ENCODE data around the gene RBM33. TPM values are rescaled to one million over a fixed set of nuclear protein-coding genes. Genes with fewer than 3 reads are reported as not detected.
A peak's percentile ranks its signal among the peaks of the same experiment; 100 is the strongest.

RBM33 gene
- polyA plus RNA-seq, 2 of the 4 experiments (the other 2 are of a cell fraction), result 21.7 to 21.9 TPM

GRCh38 chr7:155731871-155732270, 87.4 kb downstream of the RBM33 start:
- DNase-seq (ENCODE audit: low read depth in 1 of 2, low spot score in 1 of 2) (no peak), FAIRE-seq (no peak), ATAC-seq (no peak)
- ChIA-PET POLR2A (no interaction called here), CTCF (interaction anchor here (0.8 to 12.6 kb wide), 4 partner anchors 36 to 805 kb away, joined by 3 to 200 read pairs (median 3); no protein-coding TSS in a partner anchor)
- no peaks in the 10 kb centered on the region for H3K9me3 ChIP-seq
- no peak for TF ChIP-seq ZSCAN20 (CRISPR knock-in tag; IDR thresholded peaks at IDR 0.05)
- no peak for TF ChIP-seq TFCP2L1 (CRISPR knock-in tag; IDR thresholded peaks at IDR 0.05)
- no peak for TF ChIP-seq MYC (IDR thresholded peaks at IDR 0.05; ENCODE audit: borderline replicate concordance, low read length)
- no peak for TF ChIP-seq HDAC2 (IDR thresholded peaks at IDR 0.05)
- H3K4me1 ChIP-seq, result peaks cover 25% of the 10 kb centered on the region
- no peak overlapping the region for H3K4me3 ChIP-seq
- 84% methylated on average over 1 of the region's 1 CpG for WGBS (ENCODE audit: missing lambda C conversion rate)
- H3K27ac ChIP-seq, result peak overlapping the region; percentile 28 to 56; a peak in 5 of 6 replicates
- H3K4me2 ChIP-seq, result peak overlapping the region; percentile 52; the same call in 2 of the 3 replicates

GRCh38 chr7:155732286-155732685, 87.8 kb downstream of the RBM33 start:
- TF ChIP-seq HOXB5 (CRISPR knock-in tag; IDR thresholded peaks at IDR 0.05) (no peak), MAFK (IDR thresholded peaks at IDR 0.05; ENCODE audit: partially characterized antibody) (no peak), E2F6 (IDR thresholded peaks at IDR 0.05; ENCODE audit: borderline replicate concordance, low read depth) (no peak), RFX5 (IDR thresholded peaks at IDR 0.05) (no peak), KDM1A (IDR thresholded peaks at IDR 0.05; ENCODE audit: low read depth) (no peak), MAX (IDR thresholded peaks at IDR 0.05) (no peak)
- 88% methylated on average over 6 of the region's 6 CpGs for WGBS (ENCODE audit: missing lambda C conversion rate)
- POLR2A ChIA-PET, result no interaction called here
- Histone ChIP-seq H3K27ac (peak overlapping the region in 1 of 2 experiments; percentile 28; a peak in 3 of 6 replicates), H3K4me3 (no peak overlapping the region), H3K4me1 (peaks cover 25% of the 10 kb centered on the region), H3K9me3 (no peaks in the 10 kb centered on the region), H3K4me2 (no peak overlapping the region)
- FAIRE-seq, result no peak
- ATAC-seq, result no peak
- no peak for DNase-seq (ENCODE audit: low read depth in 1 of 2, low spot score in 1 of 2)
- CTCF ChIA-PET, result interaction anchor here (1.0 to 12.6 kb wide), 3 partner anchors 35 to 133 kb away, joined by 3 to 200 read pairs (median 3); no protein-coding TSS in a partner anchor

GRCh38 chr7:155733582-155734444, 89.4 kb downstream of the RBM33 start:
- H3K4me3 ChIP-seq, result no peak overlapping the region
- DNase-seq (ENCODE audit: low read depth in 1 of 2, low spot score in 1 of 2) (no peak), ATAC-seq (no peak), FAIRE-seq (no peak)
- H3K4me1 ChIP-seq, result peaks cover 25% of the 10 kb centered on the region
- no peak overlapping the region for H3K27ac ChIP-seq
- WGBS (ENCODE audit: missing lambda C conversion rate), result 94% methylated on average over 14 of the region's 14 CpGs
- TF ChIP-seq SREBF2 (IDR thresholded peaks at IDR 0.05) (no peak), POLR2A (IDR thresholded peaks at IDR 0.05; ENCODE audit: low read length) (no peak), MAX (IDR thresholded peaks at IDR 0.05) (no peak), MYC (IDR thresholded peaks at IDR 0.05; ENCODE audit: borderline replicate concordance, low read length) (no peak), ZNF302 (CRISPR knock-in tag; IDR thresholded peaks at IDR 0.05) (no peak), HDAC2 (IDR thresholded peaks at IDR 0.05) (no peak), CBX8 (IDR thresholded peaks at IDR 0.05) (no peak), RAD21 (conservative IDR thresholded peaks at IDR 0.05 in 1 of 2, IDR thresholded peaks at IDR 0.05 in 1 of 2) (no peak)
- ChIA-PET CTCF (interaction anchor here (1.1 to 12.6 kb wide), 2 partner anchors 34 to 135 kb away, joined by 3 to 200 read pairs; no protein-coding TSS in a partner anchor), POLR2A (no interaction called here)
- H3K9me3 ChIP-seq, result no peaks in the 10 kb centered on the region
- H3K4me2 ChIP-seq, result no peak overlapping the region

GRCh38 chr7:155734445-155734809, 90.0 kb downstream of the RBM33 start:
- TF ChIP-seq POLR2AphosphoS2 (conservative IDR thresholded peaks at IDR 0.05; ENCODE audit: low read length) (no peak), CBX2 (IDR thresholded peaks at IDR 0.05; ENCODE audit: borderline replicate concordance, low read depth) (no peak), SREBF2 (IDR thresholded peaks at IDR 0.05) (no peak), NR3C1 (IDR thresholded peaks at IDR 0.05) (no peak), KDM5A (IDR thresholded peaks at IDR 0.05) (no peak), E2F6 (IDR thresholded peaks at IDR 0.05; ENCODE audit: borderline replicate concordance, low read depth) (no peak)
- Histone ChIP-seq H3K4me3 (no peak overlapping the region), H3K27ac (no peak overlapping the region), H3K9me3 (no peaks in the 10 kb centered on the region), H3K4me1 (peaks cover 24% of the 10 kb centered on the region), H3K4me2 (no peak overlapping the region)
- 92% methylated on average over 3 of the region's 3 CpGs for WGBS (ENCODE audit: missing lambda C conversion rate)
- ChIA-PET CTCF (interaction anchor here (1.1 to 12.6 kb wide), 4 partner anchors 33 to 135 kb away, joined by 3 to 200 read pairs (median 3); no protein-coding TSS in a partner anchor), POLR2A (no interaction called here)
- DNase-seq (ENCODE audit: low read depth in 1 of 2, low spot score in 1 of 2), result no peak
- ATAC-seq, result no peak
- no peak for FAIRE-seq

All from A549 (cell line).